KMS-11 (cell line): ENCODE measurements around the gene TBCC.
A peak's percentile ranks its signal among the peaks of the same experiment; 100 is the strongest.
"Not testable (repeated sequence)": the region's sequence is repeated elsewhere in the genome, so short reads cannot be mapped to it uniquely, and the experiment has no call there.

Experiments used
- H2AFZ ChIP-seq: fragments of 200-600 bp; sonication (generic); 2 replicates; pipeline ENCODE4 v1.6.1; 2016; ENCODE audit warnings: antibody characterized with exemption, mixed run types, low read depth
- H3K27ac ChIP-seq: fragments of 200-600 bp; sonication (generic); 2 replicates; pipeline ENCODE4 v1.6.1; 2016; ENCODE audit warnings: mild to moderate bottlenecking, mixed run types
- H3K27me3 ChIP-seq: fragments of 200-600 bp; sonication (generic); 2 replicates; pipeline ENCODE4 v1.6.1; 2017; ENCODE audit warnings: mild to moderate bottlenecking, low read depth, mixed run types, moderate library complexity; ENCODE audit not compliant: insufficient read depth
- H3K36me3 ChIP-seq: fragments of 200-600 bp; sonication (generic); 2 replicates; pipeline ENCODE4 v1.6.1; 2017; ENCODE audit warnings: mild to moderate bottlenecking, mixed run types; ENCODE audit not compliant: insufficient read depth
- H3K4me1 ChIP-seq: fragments of 200-600 bp; sonication (generic); 2 replicates; pipeline ENCODE4 v1.6.1; 2016; ENCODE audit warnings: mild to moderate bottlenecking, low read depth, mixed run types; ENCODE audit not compliant: poor library complexity, severe bottlenecking
- H3K4me2 ChIP-seq: fragments of 200-600 bp; sonication (generic); 2 replicates; pipeline ENCODE4 v1.7.0; 2016; ENCODE audit warnings: mild to moderate bottlenecking, mixed run types
- H3K4me3 ChIP-seq: fragments of 200-600 bp; sonication (generic); IDR thresholded peaks from 2 replicates; pipeline ENCODE4 v1.6.1; 2017; ENCODE audit warnings: low read depth, low read length, mixed read lengths; ENCODE audit not compliant: insufficient read depth
- H3K79me2 ChIP-seq: fragments of 200-600 bp; sonication (generic); 2 replicates; pipeline ENCODE4 v1.6.1; 2016; ENCODE audit warnings: low read depth, mixed run types; ENCODE audit not compliant: insufficient read depth
- H3K9ac ChIP-seq: fragments of 200-600 bp; sonication (generic); 2 replicates; pipeline ENCODE4 v1.6.1; 2016; ENCODE audit warnings: mild to moderate bottlenecking, mixed run types
- H4K20me1 ChIP-seq: fragments of 200-600 bp; sonication (generic); 2 replicates; pipeline ENCODE4 v1.6.1; 2016; ENCODE audit warnings: mild to moderate bottlenecking, mixed run types; ENCODE audit not compliant: insufficient read depth
- CTCF ChIP-seq: fragments of 200-600 bp; sonication (generic); conservative IDR thresholded peaks from 2 replicates; pipeline ENCODE4 v1.6.1; 2017; ENCODE audit warnings: low read depth, mild to moderate bottlenecking, antibody characterized with exemption, low read length, moderate library complexity, mixed read lengths

TBCC gene

DNA sequence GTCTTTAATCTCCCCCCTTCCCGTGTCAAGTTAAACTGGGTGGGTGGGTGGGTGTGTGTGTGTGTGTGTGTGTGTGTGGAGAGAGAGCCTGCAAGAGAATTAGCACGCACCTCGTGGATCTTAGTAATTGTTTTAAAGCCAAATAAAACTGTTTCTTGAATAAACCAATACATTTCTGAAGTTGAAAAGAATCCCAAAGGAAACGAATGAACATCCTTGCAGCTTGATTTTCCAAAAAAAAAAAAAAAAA, 35.6 kb upstream of the TBCC start:
- Histone ChIP-seq H3K4me3 (no peak overlapping the region), H3K36me3 (no peaks in the 10 kb centered on the region), H2AFZ (no peak overlapping the region), H3K27ac (peak overlapping the region; percentile 99), H3K4me1 (peaks cover 58% of the 10 kb centered on the region), H3K9ac (peak overlapping the region; percentile 100), H3K27me3 (no peaks in the 10 kb centered on the region), H3K79me2 (peaks cover 61% of the 10 kb centered on the region), H4K20me1 (no peaks in the 10 kb centered on the region), H3K4me2 (no peak overlapping the region)
- no peak for TF ChIP-seq CTCF

DNA sequence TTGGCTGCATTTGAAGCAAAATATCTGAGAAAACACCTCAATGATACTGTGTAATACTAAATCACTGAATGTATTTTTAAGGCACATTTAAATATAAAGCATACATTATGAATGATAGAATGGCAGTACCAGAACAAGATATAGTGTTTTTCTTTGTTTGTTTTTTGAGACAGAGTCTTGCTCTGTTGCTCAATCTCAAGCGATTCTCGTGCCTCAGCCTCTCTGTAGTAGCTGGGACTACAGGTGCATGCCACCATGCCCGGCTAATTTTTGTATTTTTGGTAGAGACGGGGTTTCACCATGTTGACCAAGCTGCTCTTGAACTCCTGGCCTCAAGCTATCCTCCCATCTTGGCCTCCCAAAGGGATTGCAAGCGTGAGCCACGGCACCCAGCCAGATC, 33.6 kb upstream of the TBCC start:
- H3K27ac ChIP-seq, result no peak overlapping the region; the same call in 1 of the 2 replicates
- H4K20me1 ChIP-seq, result no peaks in the 10 kb centered on the region
- H2AFZ ChIP-seq, result no peak overlapping the region
- TF ChIP-seq CTCF, result no peak
- no peaks in the 10 kb centered on the region for H3K36me3 ChIP-seq
- no peak overlapping the region for H3K9ac ChIP-seq
- H3K4me2 ChIP-seq, result no peak overlapping the region
- H3K79me2 ChIP-seq, result peaks cover 48% of the 10 kb centered on the region
- no peak overlapping the region for H3K4me3 ChIP-seq
- no peaks in the 10 kb centered on the region for H3K27me3 ChIP-seq
- H3K4me1 ChIP-seq, result peaks cover 59% of the 10 kb centered on the region

GRCh38 chr6:42778122-42778521, 32.2 kb upstream of the TBCC start:
- Histone ChIP-seq H3K27ac (no peak overlapping the region), H3K4me3 (no peak overlapping the region), H3K9ac (no peak overlapping the region), H2AFZ (no peak overlapping the region), H3K36me3 (no peaks in the 10 kb centered on the region), H3K4me1 (peaks cover 67% of the 10 kb centered on the region), H3K79me2 (peaks cover 49% of the 10 kb centered on the region), H3K27me3 (no peaks in the 10 kb centered on the region), H4K20me1 (no peaks in the 10 kb centered on the region), H3K4me2 (no peak overlapping the region)
- TF ChIP-seq CTCF, result no peak

- Histone ChIP-seq H3K4me1 (peaks cover 76% of the 10 kb centered on the region), H3K27me3 (no peaks in the 10 kb centered on the region), H3K27ac (no peak overlapping the region), H4K20me1 (no peaks in the 10 kb centered on the region), H3K79me2 (peaks cover 58% of the 10 kb centered on the region), H3K36me3 (no peaks in the 10 kb centered on the region), H3K4me3 (no peak overlapping the region), H3K9ac (no peak overlapping the region), H3K4me2 (no peak overlapping the region), H2AFZ (no peak overlapping the region)
- TF ChIP-seq CTCF, result no peak
Measured at GRCh38 chr6:42777126-42777822, 31.4 kb upstream of the TBCC start.

DNA sequence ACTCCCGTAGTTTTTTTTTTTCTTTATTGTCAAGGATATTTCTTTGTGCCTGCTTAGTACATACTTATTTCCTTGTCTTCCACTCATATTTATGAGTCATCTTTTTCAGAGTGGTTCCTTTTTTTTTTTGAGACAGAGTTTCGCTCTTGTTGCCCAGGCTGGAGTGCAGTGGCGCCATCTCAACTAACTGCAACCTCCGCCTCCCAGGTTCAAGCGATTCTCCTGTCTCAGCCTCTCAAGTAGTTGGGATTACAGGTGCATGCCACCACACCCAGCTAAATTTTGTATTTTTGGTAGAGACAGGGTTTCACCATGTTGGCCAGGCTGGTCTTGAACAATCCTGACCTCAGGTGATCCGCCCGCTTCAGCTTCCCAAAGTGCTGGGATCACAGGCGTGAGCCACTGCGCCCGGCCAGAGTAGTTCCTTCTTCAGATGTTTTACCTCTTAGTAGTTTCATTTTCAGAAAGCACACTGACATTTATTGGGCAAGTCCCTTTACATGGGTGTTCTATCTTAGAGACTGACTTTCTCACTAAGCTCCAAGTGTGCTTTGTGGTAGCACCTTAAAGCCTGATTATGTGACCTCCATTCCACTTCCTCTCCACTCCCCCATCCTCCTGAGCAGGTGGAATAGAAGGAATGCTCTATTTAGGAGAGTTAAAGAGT, 29.1 kb upstream of the TBCC start:
- peak overlapping the region; percentile 51 for H2AFZ ChIP-seq
- H4K20me1 ChIP-seq, H3K27me3 ChIP-seq, H3K36me3 ChIP-seq: not testable (repeated sequence)
- peaks cover 47% of the 10 kb centered on the region for H3K79me2 ChIP-seq
- peak overlapping the region; percentile 63 for H3K9ac ChIP-seq
- peak overlapping the region; percentile 82 for H3K4me2 ChIP-seq
- H3K4me1 ChIP-seq, result peaks cover 79% of the 10 kb centered on the region
- H3K4me3 ChIP-seq, result peak overlapping the region; percentile 39
- H3K27ac ChIP-seq, result peak overlapping the region; percentile 85
